Lower lobe of right lung (tissue), 2 donors: ENCODE data around the gene ARID2. TPM values are rescaled to one million over a fixed set of nuclear protein-coding genes. Genes with fewer than 3 reads are reported as not detected.

Experiments
- ATAC-seq, 2 donors: fragments of 200-7000 bp; cut with Tn5 transposase; one replicate each; pipeline ENCODE4 v1.9.1; 2020 to 2022; ENCODE audit warnings: mild to moderate bottlenecking in 2 of 2, moderate library complexity in 2 of 2
- DNase-seq: peaks from one replicate; pipeline ENCODE4 v3.0.0-alpha.2; 2020
- H3K27ac ChIP-seq: fragments of 200-600 bp; one replicate; pipeline ENCODE4 v1.8.0; 2022
- H3K27me3 ChIP-seq: fragments of 200-600 bp; one replicate; pipeline ENCODE4 v1.8.0; 2022; ENCODE audit warnings: low read depth
- H3K36me3 ChIP-seq: fragments of 200-600 bp; one replicate; pipeline ENCODE4 v1.8.0; 2022; ENCODE audit warnings: mild to moderate bottlenecking
- H3K4me1 ChIP-seq: fragments of 200-600 bp; one replicate; pipeline ENCODE4 v1.8.0; 2022
- H3K4me3 ChIP-seq: fragments of 200-600 bp; one replicate; pipeline ENCODE4 v1.8.0; 2022; ENCODE audit warnings: mild to moderate bottlenecking
- H3K9me3 ChIP-seq: fragments of 200-600 bp; one replicate; pipeline ENCODE4 v1.8.0; 2022
- intact Hi-C: fragments of 100-400 bp; cut with DNase I; formaldehyde crosslinking; loops from one replicate; pipeline ENCODE4 v1.11.0; 2022
- total RNA-seq: library from RNA; stranded (reverse); fragmentation: NEBNext Ultra II Directional; extraction: Animal tissue kit (Norgen Biotek cat#: 25700); gene quantifications from one replicate; pipeline ENCODE4 v1.2.1, GENCODE V29; 2021
- TF ChIP-seq, protein P1 (sequence below): fragments of 200-600 bp; IDR thresholded peaks from one replicate; pipeline ENCODE4 v1.8.0; 2022; ENCODE audit warnings: antibody characterized with exemption, mild to moderate bottlenecking
- donor health status: DM: no; HTN: yes; CAD: no; lungs with severe emphysema.

ARID2 gene
- total RNA-seq, 1 donor from 2014 or later, result 26.3 TPM

- Histone ChIP-seq H3K36me3 (no peaks in the 10 kb centered on the region), H3K4me1 (peaks cover 4% of the 10 kb centered on the region), H3K27me3 (no peaks in the 10 kb centered on the region), H3K27ac (no peak overlapping the region), H3K4me3 (no peak overlapping the region), H3K9me3 (no peaks in the 10 kb centered on the region)
- TF ChIP-seq, protein P1, sequence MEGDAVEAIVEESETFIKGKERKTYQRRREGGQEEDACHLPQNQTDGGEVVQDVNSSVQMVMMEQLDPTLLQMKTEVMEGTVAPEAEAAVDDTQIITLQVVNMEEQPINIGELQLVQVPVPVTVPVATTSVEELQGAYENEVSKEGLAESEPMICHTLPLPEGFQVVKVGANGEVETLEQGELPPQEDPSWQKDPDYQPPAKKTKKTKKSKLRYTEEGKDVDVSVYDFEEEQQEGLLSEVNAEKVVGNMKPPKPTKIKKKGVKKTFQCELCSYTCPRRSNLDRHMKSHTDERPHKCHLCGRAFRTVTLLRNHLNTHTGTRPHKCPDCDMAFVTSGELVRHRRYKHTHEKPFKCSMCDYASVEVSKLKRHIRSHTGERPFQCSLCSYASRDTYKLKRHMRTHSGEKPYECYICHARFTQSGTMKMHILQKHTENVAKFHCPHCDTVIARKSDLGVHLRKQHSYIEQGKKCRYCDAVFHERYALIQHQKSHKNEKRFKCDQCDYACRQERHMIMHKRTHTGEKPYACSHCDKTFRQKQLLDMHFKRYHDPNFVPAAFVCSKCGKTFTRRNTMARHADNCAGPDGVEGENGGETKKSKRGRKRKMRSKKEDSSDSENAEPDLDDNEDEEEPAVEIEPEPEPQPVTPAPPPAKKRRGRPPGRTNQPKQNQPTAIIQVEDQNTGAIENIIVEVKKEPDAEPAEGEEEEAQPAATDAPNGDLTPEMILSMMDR, result no peak
- intact Hi-C loops, result no loop called here
- ATAC-seq (no peak), DNase-seq (no peak)
Observed at GRCh38 chr12:45742590-45742989, 13.1 kb downstream of the ARID2 start.

- no peak for ATAC-seq
- H3K4me1 ChIP-seq, result peaks cover 4% of the 10 kb centered on the region
Observed at GRCh38 chr12:45743247-45743646, 13.7 kb downstream of the ARID2 start.

GRCh38 chr12:45745861-45746277 is 16.4 kb downstream of the ARID2 start:
- H3K4me3 ChIP-seq, result no peak overlapping the region
- H3K9me3 ChIP-seq, result no peaks in the 10 kb centered on the region
- H3K4me1 ChIP-seq, result peaks cover 4% of the 10 kb centered on the region
- TF ChIP-seq, protein P1, result peak; percentile 42
- intact Hi-C loops, result no loop called here
- no peaks in the 10 kb centered on the region for H3K36me3 ChIP-seq
- H3K27me3 ChIP-seq, result no peaks in the 10 kb centered on the region
- no peak overlapping the region for H3K27ac ChIP-seq
- ATAC-seq, result peak; percentile 29 to 67
- DNase-seq, result no peak

More at GRCh38 chr12:45743247-45743646, 13.7 kb downstream of the ARID2 start:
- no peaks in the 10 kb centered on the region for H3K9me3 ChIP-seq
- intact Hi-C loops, result no loop called here
- no peak overlapping the region for H3K27ac ChIP-seq
- H3K36me3 ChIP-seq, result no peaks in the 10 kb centered on the region
- no peak for DNase-seq
- no peaks in the 10 kb centered on the region for H3K27me3 ChIP-seq
- no peak overlapping the region for H3K4me3 ChIP-seq
- TF ChIP-seq, protein P1, result no peak

GRCh38 chr12:45756666-45757065 is 27.2 kb downstream of the ARID2 start:
- DNase-seq, result no peak
- H3K4me3 ChIP-seq, result no peak overlapping the region
- no peak for ATAC-seq
- no peak overlapping the region for H3K27ac ChIP-seq
- H3K36me3 ChIP-seq, result no peaks in the 10 kb centered on the region
- TF ChIP-seq, protein P1, result no peak
- no peaks in the 10 kb centered on the region for H3K9me3 ChIP-seq
- H3K27me3 ChIP-seq, result no peaks in the 10 kb centered on the region
- no peaks in the 10 kb centered on the region for H3K4me1 ChIP-seq
- intact Hi-C loops, result no loop called here

- Histone ChIP-seq H3K27me3 (no peaks in the 10 kb centered on the region), H3K4me3 (no peak overlapping the region), H3K27ac (no peak overlapping the region), H3K9me3 (no peaks in the 10 kb centered on the region), H3K36me3 (no peaks in the 10 kb centered on the region), H3K4me1 (no peaks in the 10 kb centered on the region)
- intact Hi-C loops, result no loop called here
- ATAC-seq, result no peak
- no peak for DNase-seq
- TF ChIP-seq, protein P1, result no peak
Observed at GRCh38 chr12:45757172-45757571, 27.7 kb downstream of the ARID2 start.

- ATAC-seq, result no peak
- no peaks in the 10 kb centered on the region for H3K36me3 ChIP-seq
- no peak for DNase-seq
- no peak overlapping the region for H3K4me3 ChIP-seq
- H3K9me3 ChIP-seq, result no peaks in the 10 kb centered on the region
- H3K27ac ChIP-seq, result no peak overlapping the region
- intact Hi-C loops, result no loop called here
- TF ChIP-seq, protein P1, result no peak
- H3K27me3 ChIP-seq, result no peaks in the 10 kb centered on the region
- H3K4me1 ChIP-seq, result peaks cover 8% of the 10 kb centered on the region
Observed at GRCh38 chr12:45760333-45760732, 30.8 kb downstream of the ARID2 start.
